Transverse colon (tissue), 4 donors: ENCODE measurements around the gene ZMYND11.

Source experiments
- CTCF ChIP-seq, 5 experiments: fragments of 200-600 bp in 3 of 5; fragments of 450-650 bp in 2 of 5; sonication (generic) in 3 of 5; IDR thresholded peaks; 1 replicate in 2 of 5; 2 replicates in 3 of 5; pipeline ENCODE4 v1.5.1; 2016 to 2017; ENCODE audit warnings: antibody characterized with exemption in 5 of 5, inconsistent platforms in 3 of 5, mild to moderate bottlenecking in 2 of 5, moderate library complexity in 1 of 5
- EP300 ChIP-seq: sonication (generic); formaldehyde crosslinking; IDR thresholded peaks from one replicate; pipeline ENCODE4 v1.6.1; 2017; ENCODE audit warnings: antibody characterized with exemption, low read depth
- POLR2A ChIP-seq: fragments of 450-650 bp; IDR thresholded peaks from one replicate; pipeline ENCODE4 v1.6.1; 2016; ENCODE audit warnings: antibody characterized with exemption, mild to moderate bottlenecking, moderate library complexity
- POLR2AphosphoS5 ChIP-seq, 3 donors: sonication (generic); formaldehyde crosslinking; IDR thresholded peaks; one replicate each; pipeline ENCODE4 v1.6.1; 2016; ENCODE audit warnings: antibody characterized with exemption in 3 of 3

- TF ChIP-seq CTCF (IDR thresholded peaks at IDR 0.05) (no peak), EP300 (no peak), POLR2A (no peak), POLR2AphosphoS5 (IDR thresholded peaks at IDR 0.05) (no peak)
Measured at GRCh38 chr10:154348-154747, 19.1 kb downstream of the ZMYND11 start.
